Measurements from ENCODE around the gene TNC.

Gene TNC

GRCh38 chr9:115117999-115118878, at the start of gene TNC:
TNC (minus strand) TSS chr9:115118157; CDS start chr9:115091018, 27,139 bp downstream.
- DNase-seq, result no peak

DNA sequence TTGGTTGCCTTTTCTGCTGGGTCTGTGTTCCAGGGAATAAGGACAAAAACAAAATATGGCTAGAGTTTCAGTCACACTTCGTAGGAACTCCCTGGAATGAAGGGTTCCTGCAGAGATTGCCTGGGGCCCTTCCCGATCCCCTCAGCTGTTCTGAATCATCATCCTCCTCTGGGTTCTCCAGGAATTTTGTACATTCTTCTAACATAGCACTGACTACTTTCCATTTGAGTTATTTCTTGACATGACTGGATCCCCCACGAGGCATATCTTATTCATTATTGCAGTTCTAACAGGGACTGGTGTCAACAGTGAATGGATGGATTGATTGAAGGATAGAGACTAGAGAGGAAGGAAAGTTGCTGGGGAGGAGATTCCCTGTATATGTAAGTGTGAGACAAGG, 49.2 kb upstream of the TNC start:
- no peak for DNase-seq

GRCh38 chr9:115165233-115165632, 47.3 kb upstream of the TNC start:
- no peak for DNase-seq

DNA sequence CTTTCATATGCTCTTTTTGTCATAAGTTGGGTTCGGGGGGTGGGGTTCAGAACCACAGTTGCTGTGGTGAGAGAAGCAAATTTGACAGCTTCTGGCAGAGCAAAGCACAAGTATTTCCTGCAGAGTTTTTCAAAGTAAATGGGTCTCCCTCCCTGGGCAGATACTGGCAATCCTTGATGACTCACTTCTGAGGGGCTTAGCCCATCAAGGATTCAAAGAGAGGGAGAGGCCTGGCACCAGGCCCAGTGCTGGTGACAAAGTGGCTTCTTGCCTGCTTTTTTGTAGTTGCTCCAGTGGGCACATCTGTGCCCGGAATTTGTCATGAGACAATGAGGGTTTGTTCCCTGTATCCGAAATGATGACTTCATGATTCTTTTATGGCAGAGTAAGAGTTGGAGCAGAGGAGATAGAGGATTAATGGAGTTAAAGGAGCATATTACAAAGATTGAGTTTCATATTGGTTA, 46.6 kb upstream of the TNC start:
- DNase-seq, result no peak

GRCh38 chr9:115162946-115163345, 45.0 kb upstream of the TNC start:
- DNase-seq, result no peak

GRCh38 chr9:115161446-115161845, 43.5 kb upstream of the TNC start:
- DNase-seq, result no peak

- DNase-seq, result no peak
Measured at GRCh38 chr9:115158661-115159481, 40.9 kb upstream of the TNC start.

GRCh38 chr9:115157245-115157674, 39.3 kb upstream of the TNC start:
- DNase-seq, result no peak

DNA sequence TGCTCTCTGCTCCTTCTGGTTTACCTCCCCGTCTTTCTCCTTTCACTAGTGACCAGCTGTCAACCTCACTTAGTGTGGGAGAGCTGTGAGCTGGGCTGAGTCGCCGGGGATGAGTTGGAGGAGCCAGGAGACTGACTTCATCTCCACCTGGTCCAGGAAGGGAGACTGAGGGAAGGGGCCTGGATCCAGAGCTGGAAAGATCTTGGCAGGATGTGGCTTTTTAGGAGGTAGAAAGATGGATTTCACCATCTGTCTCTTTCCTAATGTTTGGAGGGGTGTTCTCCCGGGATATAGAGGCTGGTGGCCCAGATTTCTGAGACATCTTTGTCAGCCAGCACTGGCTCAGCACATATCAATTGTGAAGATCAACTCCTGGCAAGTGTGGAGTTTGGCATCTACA, 37.1 kb upstream of the TNC start:
- DNase-seq, result no peak

DNA sequence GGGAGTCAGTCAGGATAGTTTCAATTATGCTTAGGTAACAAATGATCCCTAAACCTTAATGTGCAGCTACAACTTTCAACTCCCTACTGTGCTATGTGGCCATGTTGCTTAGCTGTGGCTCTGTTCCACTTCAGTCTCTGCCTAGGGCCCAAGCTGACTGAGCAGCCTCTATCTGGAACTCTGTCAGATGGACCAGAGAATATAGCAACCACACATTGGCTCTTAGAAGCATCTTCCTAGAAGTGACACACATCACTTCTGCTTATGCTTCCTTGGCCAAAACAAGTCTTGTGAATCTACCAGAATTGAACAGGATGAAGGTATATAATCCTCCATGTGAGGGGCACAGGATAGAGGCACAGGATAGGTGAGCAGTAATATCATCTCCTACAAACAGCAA, 36.7 kb upstream of the TNC start:
- DNase-seq, result no peak

GRCh38 chr9:115152281-115152820, 34.4 kb upstream of the TNC start:
- no peak for DNase-seq

DNA sequence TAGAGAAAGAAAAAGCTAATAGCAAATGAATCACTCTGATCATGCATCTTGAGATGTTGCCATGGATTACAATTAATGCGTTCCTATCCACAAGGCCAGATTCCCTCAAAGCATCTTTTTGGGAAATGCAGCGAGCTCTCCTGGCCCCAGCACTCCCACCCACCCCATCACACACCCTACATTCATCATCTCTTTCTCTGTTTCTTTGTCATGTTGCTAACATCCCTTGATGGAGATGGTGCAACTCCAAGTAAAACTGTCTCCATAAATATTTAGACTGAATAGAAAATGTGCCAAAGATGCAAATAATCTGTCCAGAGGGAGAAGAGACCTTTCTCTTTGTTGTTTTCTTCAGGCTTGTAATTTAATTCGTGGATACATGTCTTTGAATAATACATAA, 30.8 kb upstream of the TNC start:
- no peak for DNase-seq

- DNase-seq, result no peak
Measured at GRCh38 chr9:115146581-115147021, 28.6 kb upstream of the TNC start.

- no peak for DNase-seq
Measured at GRCh38 chr9:115144706-115145105, 26.7 kb upstream of the TNC start.

GRCh38 chr9:115143689-115144088, 25.7 kb upstream of the TNC start:
- DNase-seq, result no peak

- DNase-seq, result no peak
Measured at GRCh38 chr9:115142517-115143270, 24.7 kb upstream of the TNC start.

DNA sequence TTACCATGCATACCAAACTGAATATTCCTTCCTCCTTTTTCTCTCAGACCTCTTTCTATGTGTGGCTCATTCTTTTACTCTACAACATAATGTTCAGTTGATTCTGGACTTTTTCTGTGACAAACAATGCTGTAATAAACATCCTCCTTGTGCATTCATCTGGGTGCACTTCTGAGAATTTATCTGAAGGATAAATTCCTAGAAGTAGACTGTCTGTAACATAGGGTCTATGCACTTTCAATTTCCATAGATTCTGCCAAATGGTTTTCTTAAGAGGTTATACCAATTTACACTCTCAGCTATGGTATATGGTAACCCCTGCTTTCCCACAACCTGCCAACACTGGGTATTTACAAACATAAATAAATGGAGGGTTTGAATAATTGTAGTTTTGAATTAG, 24.1 kb upstream of the TNC start:
- DNase-seq, result no peak

DNA sequence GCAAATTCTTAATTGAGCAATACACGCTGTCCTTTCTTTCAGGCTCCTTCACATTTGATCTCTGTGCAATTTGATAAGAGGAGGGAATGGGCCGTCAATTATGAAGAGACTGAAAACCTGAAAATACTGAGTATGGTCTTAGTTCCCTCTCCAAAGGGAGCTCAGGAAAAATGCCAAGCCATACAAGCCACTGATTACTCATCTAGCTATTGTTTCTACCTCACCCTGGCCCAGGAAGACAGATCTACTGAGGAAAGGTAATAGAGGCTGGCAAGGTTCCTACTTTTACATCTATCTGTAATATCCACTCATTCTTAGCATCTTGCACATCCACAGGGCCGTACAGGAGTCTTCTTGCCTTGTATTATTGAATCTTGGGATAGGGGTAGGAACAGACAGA, 23.7 kb upstream of the TNC start:
- DNase-seq, result no peak

DNA sequence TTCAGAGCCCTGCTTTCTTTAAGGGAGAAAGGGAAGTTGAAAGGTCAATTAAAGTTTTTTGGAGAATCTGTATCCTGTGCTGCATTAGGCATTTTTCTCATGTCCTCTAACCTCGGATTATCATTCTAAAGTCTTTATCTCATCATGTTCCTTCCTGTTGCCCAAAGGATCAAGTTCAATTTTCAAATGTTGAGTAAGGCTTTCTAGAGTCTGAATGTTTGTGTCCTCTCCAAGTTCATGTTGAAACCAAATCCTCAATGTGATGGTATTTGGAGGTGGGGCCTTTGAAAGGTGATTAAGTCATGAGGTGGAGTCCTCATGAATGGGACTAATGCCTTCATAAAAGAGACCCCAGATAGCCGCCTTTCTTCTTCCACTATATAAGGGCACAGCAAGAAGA, 20.2 kb upstream of the TNC start:
- no peak for DNase-seq

GRCh38 chr9:115137526-115137925, 19.6 kb upstream of the TNC start:
- DNase-seq, result no peak

- no peak for DNase-seq
Measured at GRCh38 chr9:115135821-115136778, 18.1 kb upstream of the TNC start.

DNA sequence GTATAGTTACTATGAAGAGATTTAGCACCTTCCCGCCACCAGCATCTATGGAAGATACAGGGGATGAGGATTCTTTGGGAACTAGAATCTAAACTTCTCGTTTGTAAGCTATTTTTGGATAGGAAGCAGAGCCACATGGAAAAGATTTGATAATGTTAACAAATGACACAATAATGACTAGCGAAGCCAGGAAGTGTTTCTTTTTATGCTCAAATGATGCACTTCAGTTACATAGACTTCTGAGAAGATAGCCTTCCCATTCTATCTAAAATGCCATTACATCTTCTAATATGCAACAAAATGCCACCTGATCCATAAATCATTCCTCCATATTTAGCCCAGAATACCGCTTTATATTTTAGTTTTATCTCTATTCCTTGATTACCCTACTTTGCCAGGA, 17.0 kb upstream of the TNC start:
- DNase-seq, result no peak

Measured in stimulated activated naive CD4-positive, alpha-beta T cell (primary cell).